Activated CD4-positive, alpha-beta T cell treated with anti-CD3 and anti-CD28 coated beads, Interleukin-2, amount 10 ng/mL, durations not matched to agents 7 days and 5 days (primary cell): ENCODE measurements around the gene AGAP2. TPM values are rescaled to one million over a fixed set of nuclear protein-coding genes. Genes with fewer than 3 reads are reported as not detected.
"Not testable (repeated sequence)": the region's sequence is repeated elsewhere in the genome, so short reads cannot be mapped to it uniquely, and the experiment has no call there.

Experiments used
- CTCF ChIA-PET: fragments of 350-600 bp; sonication (Branson Sonifier 250); formaldehyde crosslinking; loops from one replicate; lab custom pipeline; 2021; ENCODE audit warnings: antibody characterized with exemption; lab: Charles Lee
- POLR2A ChIA-PET: fragments of 350-600 bp; sonication (Branson Sonifier 250); formaldehyde crosslinking; loops from one replicate; lab custom pipeline; 2021; ENCODE audit warnings: antibody characterized with exemption; lab: Charles Lee
- DNase-seq: peaks from one replicate; pipeline ENCODE4 v3.0.0-alpha.2; 2020
- H3K27ac Mint-ChIP-seq: one replicate; pipeline ENCODE4 v1.8.0; 2021; ENCODE audit warnings: mild to moderate bottlenecking, moderate library complexity, mixed read lengths
- H3K27me3 Mint-ChIP-seq: one replicate; pipeline ENCODE4 v1.8.0; 2021; ENCODE audit warnings: mixed read lengths
- H3K36me3 Mint-ChIP-seq: one replicate; pipeline ENCODE4 v1.8.0; 2021; ENCODE audit warnings: low read depth, mixed read lengths
- H3K4me1 Mint-ChIP-seq: one replicate; pipeline ENCODE4 v1.8.0; 2021; ENCODE audit warnings: mixed read lengths
- H3K4me3 Mint-ChIP-seq: one replicate; pipeline ENCODE4 v1.8.0; 2021; ENCODE audit warnings: mild to moderate bottlenecking, moderate library complexity, mixed read lengths
- H3K9me3 Mint-ChIP-seq: one replicate; pipeline ENCODE4 v1.8.0; 2021; ENCODE audit warnings: mixed read lengths
- total RNA-seq, 2 experiments: library from RNA; stranded (reverse); gene quantifications; one replicate each; pipeline ENCODE4 v1.2.3, GENCODE V29; 2021

AGAP2 gene
- total RNA-seq, 2 experiments from 2014 or later = 72.6 to 73.3 TPM

- Mint-ChIP-seq H3K4me1 (peaks cover 6% of the 10 kb centered on the region), H3K36me3 (peaks cover 77% of the 10 kb centered on the region), H3K4me3 (no peak overlapping the region), H3K9me3 (no peaks in the 10 kb centered on the region), H3K27me3 (no peaks in the 10 kb centered on the region), H3K27ac (no peak overlapping the region)
- ChIA-PET POLR2A (no interaction called here), CTCF (interaction anchor here (0.7 to 0.9 kb wide), 2 partner anchors 9 to 25 kb away, joined by 3 read pairs; no protein-coding TSS in a partner anchor)
- no peak for DNase-seq
Measured at GRCh38 chr12:57729321-57729844, 9.2 kb downstream of the AGAP2 start.

- ChIA-PET POLR2A (no interaction called here), CTCF (interaction anchor here (0.6 to 0.9 kb wide), 3 partner anchors 9 to 145 kb away, joined by 3 to 5 read pairs (median 4); no protein-coding TSS in a partner anchor)
- Mint-ChIP-seq H3K9me3 (no peaks in the 10 kb centered on the region), H3K27ac (peak overlapping the region; percentile 27), H3K36me3 (peaks cover 67% of the 10 kb centered on the region), H3K27me3 (no peaks in the 10 kb centered on the region), H3K4me3 (no peak overlapping the region), H3K4me1 (peaks cover 6% of the 10 kb centered on the region)
- DNase-seq = peak; percentile 5
Measured at GRCh38 chr12:57727758-57728395, 10.7 kb downstream of the AGAP2 start.

GRCh38 chr12:57726884-57727757 is 11.4 kb downstream of the AGAP2 start:
- no peaks in the 10 kb centered on the region for H3K27me3 Mint-ChIP-seq
- DNase-seq = peak; percentile 5
- no peak overlapping the region for H3K27ac Mint-ChIP-seq
- peaks cover 6% of the 10 kb centered on the region for H3K4me1 Mint-ChIP-seq
- H3K36me3 Mint-ChIP-seq = peaks cover 62% of the 10 kb centered on the region
- no peaks in the 10 kb centered on the region for H3K9me3 Mint-ChIP-seq
- POLR2A ChIA-PET = no interaction called here
- CTCF ChIA-PET = interaction anchor here (0.5 to 0.9 kb wide), 4 partner anchors 9 to 1033 kb away, joined by 3 to 7 read pairs (median 4); no protein-coding TSS in a partner anchor
- H3K4me3 Mint-ChIP-seq = no peak overlapping the region

GRCh38 chr12:57726151-57726883 is 12.2 kb downstream of the AGAP2 start:
- DNase-seq = peak; percentile 16
- H3K27me3 Mint-ChIP-seq = no peaks in the 10 kb centered on the region
- POLR2A ChIA-PET = interaction anchor here (0.5 to 0.6 kb wide), 2 partner anchors 9 to 112 kb away, joined by 3 read pairs; no protein-coding TSS in a partner anchor
- no peak overlapping the region for H3K4me3 Mint-ChIP-seq
- H3K4me1 Mint-ChIP-seq = peaks cover 6% of the 10 kb centered on the region
- CTCF ChIA-PET = interaction anchor here (0.5 to 1.2 kb wide), 2 partner anchors 54 to 1032 kb away, joined by 3 to 7 read pairs; no protein-coding TSS in a partner anchor
- H3K9me3 Mint-ChIP-seq = no peaks in the 10 kb centered on the region
- H3K36me3 Mint-ChIP-seq = peaks cover 58% of the 10 kb centered on the region
- no peak overlapping the region for H3K27ac Mint-ChIP-seq

GRCh38 chr12:57725851-57726150 is 12.7 kb downstream of the AGAP2 start:
- H3K27me3 Mint-ChIP-seq = no peaks in the 10 kb centered on the region
- no peak overlapping the region for H3K27ac Mint-ChIP-seq
- ChIA-PET POLR2A (no interaction called here), CTCF (interaction anchor here (1.2 kb wide), 1 partner anchor 54 kb away, joined by 3 read pairs; no protein-coding TSS in a partner anchor)
- no peaks in the 10 kb centered on the region for H3K9me3 Mint-ChIP-seq
- H3K4me1 Mint-ChIP-seq = peaks cover 6% of the 10 kb centered on the region
- peaks cover 57% of the 10 kb centered on the region for H3K36me3 Mint-ChIP-seq
- no peak overlapping the region for H3K4me3 Mint-ChIP-seq
- DNase-seq = peak; percentile 5

- ChIA-PET POLR2A (no interaction called here), CTCF (interaction anchor here (1.2 kb wide), 1 partner anchor 55 kb away, joined by 3 read pairs; no protein-coding TSS in a partner anchor)
- Mint-ChIP-seq H3K36me3 (peaks cover 51% of the 10 kb centered on the region), H3K4me1 (peaks cover 6% of the 10 kb centered on the region), H3K27ac (no peak overlapping the region), H3K9me3 (no peaks in the 10 kb centered on the region), H3K27me3 (no peaks in the 10 kb centered on the region), H3K4me3 (no peak overlapping the region)
- DNase-seq = peak; percentile 4
Measured at GRCh38 chr12:57724936-57725740, 13.4 kb downstream of the AGAP2 start.

- ChIA-PET POLR2A (no interaction called here), CTCF (no interaction called here)
- H3K36me3 Mint-ChIP-seq = peaks cover 50% of the 10 kb centered on the region
Measured at GRCh38 chr12:57724003-57724935, 14.3 kb downstream of the AGAP2 start.

GRCh38 chr12:57723630-57723962 is 14.9 kb downstream of the AGAP2 start:
- peak overlapping the region; percentile 41 for H3K27ac Mint-ChIP-seq
- POLR2A ChIA-PET = no interaction called here
- H3K4me3 Mint-ChIP-seq = no peak overlapping the region
- peaks cover 6% of the 10 kb centered on the region for H3K4me1 Mint-ChIP-seq
- no peaks in the 10 kb centered on the region for H3K27me3 Mint-ChIP-seq
- no peak for DNase-seq
- CTCF ChIA-PET = no interaction called here
- peaks cover 52% of the 10 kb centered on the region for H3K36me3 Mint-ChIP-seq
- H3K9me3 Mint-ChIP-seq = no peaks in the 10 kb centered on the region

More at GRCh38 chr12:57724003-57724935, 14.3 kb downstream of the AGAP2 start:
- no peak overlapping the region for H3K27ac Mint-ChIP-seq
- peak; percentile 5 for DNase-seq
- H3K27me3 Mint-ChIP-seq = no peaks in the 10 kb centered on the region
- H3K4me1 Mint-ChIP-seq = peaks cover 6% of the 10 kb centered on the region
- H3K4me3 Mint-ChIP-seq = no peak overlapping the region
- H3K9me3 Mint-ChIP-seq = no peaks in the 10 kb centered on the region

- Mint-ChIP-seq H3K9me3 (no peaks in the 10 kb centered on the region), H3K36me3 (peaks cover 52% of the 10 kb centered on the region), H3K27me3 (no peaks in the 10 kb centered on the region), H3K27ac (peak overlapping the region; percentile 65), H3K4me1 (peaks cover 6% of the 10 kb centered on the region), H3K4me3 (peak overlapping the region; percentile 16)
- POLR2A ChIA-PET = no interaction called here
- CTCF ChIA-PET = interaction anchor here (1.1 to 2.4 kb wide), 2 partner anchors 11 to 29 kb away, joined by 5 to 8 read pairs; partner anchors contain the start of gene OS9
- peak; percentile 5 for DNase-seq
Measured at GRCh38 chr12:57722716-57723629, 15.6 kb downstream of the AGAP2 start.

- peak; percentile 3 for DNase-seq
- CTCF ChIA-PET = interaction anchor here (1.1 to 2.4 kb wide), 2 partner anchors 12 to 28 kb away, joined by 5 to 8 read pairs; partner anchors contain the start of gene OS9
- H3K4me1 Mint-ChIP-seq, H3K4me3 Mint-ChIP-seq, H3K27me3 Mint-ChIP-seq, H3K9me3 Mint-ChIP-seq, POLR2A ChIA-PET: not testable (repeated sequence)
- peak overlapping the region; percentile 2 for H3K27ac Mint-ChIP-seq
- peaks cover 49% of the 10 kb centered on the region for H3K36me3 Mint-ChIP-seq
Measured at GRCh38 chr12:57721846-57722608, 16.5 kb downstream of the AGAP2 start.
